Endothelial cell of umbilical vein (primary cell): Measurements from ENCODE around the gene ANP32A. TPM values are rescaled to one million over a fixed set of nuclear protein-coding genes. Genes with fewer than 3 reads are reported as not detected.

ENCODE experiments used
- BruUV-seq: library from RNA; stranded (reverse); fragments of 400-500 nt; replicated peaks from 2 replicates; lab custom pipeline; 2021; lab: Mats Ljungman, UMichigan
- CTCF ChIA-PET: fragments of 300-600, 350-600 bp; sonication (Branson Sonifier 250); formaldehyde crosslinking; loops from one replicate; lab custom pipeline; 2021; ENCODE audit warnings: antibody characterized with exemption, inconsistent platforms; lab: Charles Lee
- POLR2A ChIA-PET: fragments of 300-600, 350-600 bp; sonication (Branson Sonifier 250); formaldehyde crosslinking; loops from one replicate; lab custom pipeline; 2021; ENCODE audit warnings: antibody characterized with exemption, inconsistent platforms; lab: Charles Lee
- DNase-seq: peaks from one replicate; pipeline ENCODE4 v3.0.0-alpha.2; 2011; ENCODE audit warnings: low read depth, low spot score
- FAIRE-seq: peaks from 2 replicates; lab custom pipeline; 2011; peaks lifted over from hg19 to GRCh38; lab: Jason Lieb, UNC
- H2AFZ ChIP-seq: 2 replicates; pipeline ENCODE4 v1.6.0; 2012; ENCODE audit warnings: low read depth, low read length, control low read depth, inconsistent platforms
- H3K27ac ChIP-seq: 2 replicates; pipeline ENCODE4 v1.5.1; 2011; ENCODE audit warnings: low read depth, mild to moderate bottlenecking, control low read depth, low read length, moderate library complexity; ENCODE audit not compliant: insufficient read depth
- H3K27me3 ChIP-seq, 2 experiments: 2 replicates each; pipeline versions ENCODE4 v1.6.0 to v1.6.1; 2011; ENCODE audit warnings: low read length in 2 of 2, mixed read lengths in 1 of 2; ENCODE audit not compliant: control insufficient read depth in 2 of 2, insufficient read depth in 2 of 2
- H3K36me3 ChIP-seq, 2 experiments: 2 replicates in 1 of 2; 3 replicates in 1 of 2; pipeline ENCODE4 v1.5.1; 2011; ENCODE audit warnings: low read length in 2 of 2, mild to moderate bottlenecking in 1 of 2, moderate library complexity in 1 of 2; ENCODE audit not compliant: control insufficient read depth in 2 of 2, insufficient read depth in 2 of 2; ENCODE audit errors: extremely low read depth in 1 of 2
- H3K4me1 ChIP-seq: 3 replicates; pipeline ENCODE4 v1.5.1; 2011; ENCODE audit warnings: mild to moderate bottlenecking, low read length; ENCODE audit not compliant: control insufficient read depth, insufficient read depth; ENCODE audit errors: extremely low read depth
- H3K4me2 ChIP-seq: 2 replicates; pipeline ENCODE4 v1.6.1; 2011; ENCODE audit warnings: low read length, control low read depth, mixed read lengths; ENCODE audit not compliant: insufficient read depth
- H3K4me3 ChIP-seq, 3 experiments: fragments of 200-600 bp in 1 of 3; sonication (generic), shearing (Covaris generic) in 1 of 3; replicated peaks in 1 of 3; 2 replicates each; pipeline ENCODE4 v1.5.1; 2011 to 2016; ENCODE audit warnings: control low read depth in 3 of 3, low read length in 3 of 3, mild to moderate bottlenecking in 2 of 3, inconsistent platforms in 1 of 3, low read depth in 1 of 3, moderate library complexity in 1 of 3; ENCODE audit not compliant: insufficient read depth in 1 of 3
- H3K79me2 ChIP-seq: 2 replicates; pipeline ENCODE4 v1.6.0; 2012; ENCODE audit warnings: low read length, inconsistent platforms; ENCODE audit not compliant: control insufficient read depth, insufficient read depth
- H3K9ac ChIP-seq: replicated peaks from 2 replicates; pipeline ENCODE3; 2011; ENCODE audit warnings: low read length, control low read depth; ENCODE audit not compliant: insufficient read depth; ENCODE audit errors: extremely low read depth
- H3K9me1 ChIP-seq: replicated peaks from 3 replicates; pipeline ENCODE4 v1.6.0; 2011; ENCODE audit warnings: mild to moderate bottlenecking, low read length; ENCODE audit not compliant: control insufficient read depth, insufficient read depth; ENCODE audit errors: extremely low read depth
- H3K9me3 ChIP-seq: replicated peaks from 2 replicates; pipeline ENCODE4 v1.5.1; 2012; ENCODE audit warnings: low read length, inconsistent platforms; ENCODE audit not compliant: control insufficient read depth, insufficient read depth
- H4K20me1 ChIP-seq: replicated peaks from 2 replicates; pipeline ENCODE3; 2011; ENCODE audit warnings: mild to moderate bottlenecking, low read length; ENCODE audit not compliant: control insufficient read depth, insufficient read depth; ENCODE audit errors: extremely low read depth
- EZH2 ChIP-seq: IDR thresholded peaks from 2 replicates; pipeline ENCODE4 v1.6.1; 2012; ENCODE audit warnings: borderline replicate concordance, low read depth, mild to moderate bottlenecking, moderate library complexity, low read length, inconsistent platforms; ENCODE audit not compliant: severe bottlenecking
- GATA2 ChIP-seq: IDR thresholded peaks from 2 replicates; pipeline ENCODE4 v1.7.0; 2011; ENCODE audit warnings: low read depth, mild to moderate bottlenecking, moderate library complexity, mixed read lengths, low read length; ENCODE audit not compliant: insufficient read length, insufficient read depth
- JUN ChIP-seq: IDR thresholded peaks from 2 replicates; pipeline ENCODE4 v1.6.1; 2011; ENCODE audit warnings: borderline replicate concordance, low read depth; ENCODE audit not compliant: insufficient read length, insufficient read depth
- MYC ChIP-seq: IDR thresholded peaks from one replicate; pipeline ENCODE4 v1.6.1; 2011; ENCODE audit warnings: mild to moderate bottlenecking, low read depth, low read length
- POLR2AphosphoS5 ChIP-seq: IDR thresholded peaks from 2 replicates; pipeline ENCODE4 v1.6.1; 2012; ENCODE audit warnings: low read depth, mild to moderate bottlenecking, control low read depth, low read length, moderate library complexity; ENCODE audit not compliant: insufficient read depth
- dilution Hi-C: fragments of 300-500 bp; cut with MboI; formaldehyde crosslinking; loops from one replicate; pipeline ENCODE4 v1.15.0; 2019; ENCODE audit warnings: low sequenced_read_pairs; ENCODE audit not compliant: extremely low pct_ligation_motif_present
- intact Hi-C: fragments of 100-400 bp; cut with micrococcal nuclease; formaldehyde crosslinking; loops from one replicate; pipeline ENCODE4 v1.10.0; 2022
- polyA plus RNA-seq, 4 experiments: library from polyadenylated mRNA; depleted of rRNA in 3 of 4; stranded (reverse) in 3 of 4; unstranded in 1 of 4; fragments of >200 nt; gene quantifications; 2 replicates each; pipeline versions ENCODE4 v1.2.1 to v1.2.3, GENCODE V29; 2011 to 2012; ENCODE audit warnings: missing spikeins in 1 of 4
- total RNA-seq: library from RNA; stranded (reverse); gene quantifications from 2 replicates; pipeline ENCODE4 v1.2.3, GENCODE V29; 2021
- TF ChIP-seq, protein P1 (sequence below), 2 donors: IDR thresholded peaks; 1 replicate in 1 of 2; 2 replicates in 1 of 2; pipeline ENCODE4 v1.5.1; 2011; ENCODE audit warnings: low read length in 2 of 2, mild to moderate bottlenecking in 2 of 2, moderate library complexity in 2 of 2, control low read depth in 1 of 2, inconsistent platforms in 1 of 2, low read depth in 1 of 2; ENCODE audit not compliant: insufficient read depth in 1 of 2; ENCODE audit errors: extremely low read depth in 1 of 2
- TF ChIP-seq, protein P2 (sequence below): IDR thresholded peaks from 2 replicates; pipeline ENCODE4 v1.6.1; 2011; ENCODE audit not compliant: insufficient read depth, insufficient read length

The ANP32A gene
- total and polyA plus RNA-seq, 2 donors (not counting 3 experiments of a cell fraction or from before 2014, with no cell fraction given), result 37.9 to 169 TPM

DNA sequence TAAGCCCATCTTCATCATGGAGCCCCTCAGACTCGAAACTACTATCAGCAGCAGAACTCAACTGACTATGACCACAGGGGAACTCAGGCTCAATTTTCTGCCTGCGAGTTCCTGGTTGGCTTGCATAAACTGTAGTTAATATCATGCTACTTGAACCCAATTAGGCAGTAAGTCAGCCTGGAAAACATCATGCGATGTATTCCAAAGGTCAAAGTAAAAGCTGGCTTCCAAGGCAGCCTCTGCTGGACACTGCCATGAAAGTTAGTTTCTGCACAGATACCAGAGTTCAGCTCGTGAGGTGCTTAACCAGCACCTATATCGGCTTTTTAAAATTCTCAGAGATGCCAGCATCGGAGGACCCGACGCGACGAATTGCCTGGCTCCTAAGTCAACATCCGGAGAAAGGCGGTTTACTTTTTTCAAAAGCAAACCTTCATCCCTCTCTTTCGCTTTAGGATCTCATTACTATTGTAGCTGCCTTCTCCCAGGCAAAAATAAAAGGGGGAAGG, 3.8 kb downstream of the ANP32A start:
- H4K20me1 ChIP-seq, result no peaks in the 10 kb centered on the region
- TF ChIP-seq GATA2 (no peak), JUN (no peak), MYC (no peak), POLR2AphosphoS5 (no peak), EZH2 (no peak)
- TF ChIP-seq, protein P1, sequence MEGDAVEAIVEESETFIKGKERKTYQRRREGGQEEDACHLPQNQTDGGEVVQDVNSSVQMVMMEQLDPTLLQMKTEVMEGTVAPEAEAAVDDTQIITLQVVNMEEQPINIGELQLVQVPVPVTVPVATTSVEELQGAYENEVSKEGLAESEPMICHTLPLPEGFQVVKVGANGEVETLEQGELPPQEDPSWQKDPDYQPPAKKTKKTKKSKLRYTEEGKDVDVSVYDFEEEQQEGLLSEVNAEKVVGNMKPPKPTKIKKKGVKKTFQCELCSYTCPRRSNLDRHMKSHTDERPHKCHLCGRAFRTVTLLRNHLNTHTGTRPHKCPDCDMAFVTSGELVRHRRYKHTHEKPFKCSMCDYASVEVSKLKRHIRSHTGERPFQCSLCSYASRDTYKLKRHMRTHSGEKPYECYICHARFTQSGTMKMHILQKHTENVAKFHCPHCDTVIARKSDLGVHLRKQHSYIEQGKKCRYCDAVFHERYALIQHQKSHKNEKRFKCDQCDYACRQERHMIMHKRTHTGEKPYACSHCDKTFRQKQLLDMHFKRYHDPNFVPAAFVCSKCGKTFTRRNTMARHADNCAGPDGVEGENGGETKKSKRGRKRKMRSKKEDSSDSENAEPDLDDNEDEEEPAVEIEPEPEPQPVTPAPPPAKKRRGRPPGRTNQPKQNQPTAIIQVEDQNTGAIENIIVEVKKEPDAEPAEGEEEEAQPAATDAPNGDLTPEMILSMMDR (IDR thresholded peaks at IDR 0.05; ENCODE audit: extremely low read depth in 1 of 2, insufficient read depth in 1 of 2, low read depth in 1 of 2, low read length in 2 of 2), result no peak
- TF ChIP-seq, protein P2, sequence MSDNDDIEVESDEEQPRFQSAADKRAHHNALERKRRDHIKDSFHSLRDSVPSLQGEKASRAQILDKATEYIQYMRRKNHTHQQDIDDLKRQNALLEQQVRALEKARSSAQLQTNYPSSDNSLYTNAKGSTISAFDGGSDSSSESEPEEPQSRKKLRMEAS, result no peak
- H3K9me3 ChIP-seq, result no peaks in the 10 kb centered on the region
- H2AFZ ChIP-seq, result peak overlapping the region; percentile 10
- DNase-seq, result peak; percentile 33
- ChIA-PET CTCF (interaction anchor here (0.6 to 1.9 kb wide), 9 partner anchors 11 to 564 kb away, joined by 3 to 12 read pairs (median 4); no protein-coding TSS in a partner anchor), POLR2A (interaction anchor here (0.6 to 0.7 kb wide), 2 partner anchors 62 to 580 kb away, joined by 4 to 9 read pairs; no protein-coding TSS in a partner anchor)
- H3K27ac ChIP-seq, result no peak overlapping the region
- intact Hi-C loops (loop anchor here (1.0 kb wide), 1 partner anchor 22 kb away; no protein-coding TSS in a partner anchor), dilution Hi-C loops (no loop called here)
- peaks cover 14% of the 10 kb centered on the region for H3K4me1 ChIP-seq
- H3K9me1 ChIP-seq, result no peaks in the 10 kb centered on the region
- peak overlapping the region; percentile 92 to 97 (median 93) for H3K4me3 ChIP-seq
- BruUV-seq, result no TSS peak
- peak overlapping the region; percentile 69 for H3K4me2 ChIP-seq
- H3K79me2 ChIP-seq, result peaks cover 79% of the 10 kb centered on the region
- no peak for FAIRE-seq
- H3K9ac ChIP-seq, result peak overlapping the region; percentile 86
- H3K36me3 ChIP-seq, result peaks cover 0 to 4% of the 10 kb centered on the region in 2 experiments
- no peaks in the 10 kb centered on the region for H3K27me3 ChIP-seq
